H9 (cell line): ENCODE measurements around the gene CA11. TPM values are rescaled to one million over a fixed set of nuclear protein-coding genes. Genes with fewer than 3 reads are reported as not detected.

Experiments
- DNase-seq: peaks from one replicate; pipeline ENCODE4 v3.0.0-alpha.2; 2017
- H2AFZ ChIP-seq: one replicate; pipeline ENCODE4 v1.6.1; 2013; ENCODE audit warnings: mild to moderate bottlenecking, low read length, control low read depth, moderate library complexity
- H2AK5ac ChIP-seq: 2 replicates; pipeline ENCODE4 v1.6.1; 2013; ENCODE audit warnings: low read length, control low read depth, mixed read lengths; ENCODE audit not compliant: insufficient read length
- H2BK120ac ChIP-seq: one replicate; pipeline ENCODE4 v1.6.1; 2013; ENCODE audit warnings: low read depth, mild to moderate bottlenecking, low read length, control low read depth, inconsistent platforms; ENCODE audit not compliant: poor library complexity, severe bottlenecking
- H2BK12ac ChIP-seq: 2 replicates; pipeline ENCODE4 v1.6.1; 2013; ENCODE audit warnings: low read length, control low read depth, mixed read lengths, low read depth; ENCODE audit not compliant: insufficient read length
- H2BK15ac ChIP-seq: 2 replicates; pipeline ENCODE4 v1.6.1; 2013; ENCODE audit warnings: low read depth, low read length, control low read depth
- H2BK20ac ChIP-seq: one replicate; pipeline ENCODE4 v1.6.1; 2013; ENCODE audit warnings: low read depth, mild to moderate bottlenecking, low read length, control low read depth, inconsistent platforms; ENCODE audit not compliant: poor library complexity, severe bottlenecking
- H2BK5ac ChIP-seq: 2 replicates; pipeline ENCODE4 v1.6.1; 2013; ENCODE audit warnings: low read length, control low read depth, mixed read lengths; ENCODE audit not compliant: insufficient read length
- H3K14ac ChIP-seq: 2 replicates; pipeline ENCODE4 v1.6.1; 2013; ENCODE audit warnings: low read length, control low read depth; ENCODE audit not compliant: insufficient read depth
- H3K18ac ChIP-seq: 2 replicates; pipeline ENCODE4 v1.6.1; 2013; ENCODE audit warnings: low read depth, mild to moderate bottlenecking, mixed read lengths, low read length, control low read depth; ENCODE audit not compliant: insufficient read length
- H3K23ac ChIP-seq: 2 replicates; pipeline ENCODE4 v1.6.1; 2013; ENCODE audit warnings: low read length, control low read depth, mixed read lengths, low read depth; ENCODE audit not compliant: insufficient read length
- H3K23me2 ChIP-seq: 2 replicates; pipeline ENCODE4 v1.6.1; 2013; ENCODE audit warnings: low read depth, mild to moderate bottlenecking, mixed read lengths, low read length, control low read depth; ENCODE audit not compliant: insufficient read length, poor library complexity, severe bottlenecking
- H3K27ac ChIP-seq: 2 replicates; pipeline ENCODE4 v1.5.1; 2013; ENCODE audit warnings: low read length, control low read depth, mixed read lengths, low read depth; ENCODE audit not compliant: insufficient read length
- H3K27me3 ChIP-seq: 2 replicates; pipeline ENCODE4 v1.6.1; 2013; ENCODE audit warnings: low read length, control low read depth, inconsistent platforms; ENCODE audit not compliant: insufficient read depth
- H3K4ac ChIP-seq: 2 replicates; pipeline ENCODE4 v1.6.1; 2013; ENCODE audit warnings: low read depth, mild to moderate bottlenecking, control low read depth, inconsistent platforms, low read length, moderate library complexity
- H3K4me1 ChIP-seq: 2 replicates; pipeline ENCODE4 v1.6.1; 2013; ENCODE audit warnings: low read length, control low read depth, inconsistent platforms; ENCODE audit not compliant: insufficient read depth
- H3K4me2 ChIP-seq: 2 replicates; pipeline ENCODE4 v1.6.1; 2013; ENCODE audit warnings: low read length, control low read depth, mixed read lengths; ENCODE audit not compliant: insufficient read length, insufficient read depth
- H3K56ac ChIP-seq: 2 replicates; pipeline ENCODE4 v1.6.1; 2013; ENCODE audit warnings: low read depth, mild to moderate bottlenecking, mixed read lengths, low read length, control low read depth; ENCODE audit not compliant: insufficient read length
- H3K79me1 ChIP-seq: 2 replicates; pipeline ENCODE4 v1.6.1; 2013; ENCODE audit warnings: low read depth, mild to moderate bottlenecking, moderate library complexity, low read length, control low read depth, inconsistent platforms; ENCODE audit not compliant: insufficient read depth, poor library complexity, severe bottlenecking
- H3K79me2 ChIP-seq: 2 replicates; pipeline ENCODE4 v1.6.1; 2013; ENCODE audit warnings: low read length, control low read depth, inconsistent platforms; ENCODE audit not compliant: insufficient read depth
- H3K9ac ChIP-seq: 2 replicates; pipeline ENCODE4 v1.6.1; 2013; ENCODE audit warnings: low read length, control low read depth, mixed read lengths; ENCODE audit not compliant: insufficient read length; ENCODE audit errors: extremely low read depth
- H3K9me3 ChIP-seq: one replicate; pipeline ENCODE4 v1.6.1; 2013; ENCODE audit warnings: low read depth, low read length, inconsistent platforms; ENCODE audit not compliant: control insufficient read depth
- H3T11ph ChIP-seq: one replicate; pipeline ENCODE4 v1.6.1; 2013; ENCODE audit warnings: mild to moderate bottlenecking, low read length, control low read depth, inconsistent platforms
- H4K20me1 ChIP-seq: one replicate; pipeline ENCODE4 v1.6.1; 2013; ENCODE audit not compliant: control insufficient read depth, insufficient read length, insufficient read depth
- H4K5ac ChIP-seq: 2 replicates; pipeline ENCODE4 v1.6.1; 2013; ENCODE audit warnings: low read depth, mild to moderate bottlenecking, mixed read lengths, low read length, control low read depth; ENCODE audit not compliant: insufficient read length
- H4K8ac ChIP-seq: replicated peaks from 2 replicates; pipeline ENCODE4 v1.6.1; 2013; ENCODE audit warnings: low read length, control low read depth, mixed read lengths, low read depth; ENCODE audit not compliant: insufficient read length
- H4K91ac ChIP-seq: 2 replicates; pipeline ENCODE4 v1.6.1; 2013; ENCODE audit warnings: low read depth, mild to moderate bottlenecking, moderate library complexity, mixed read lengths, low read length, control low read depth; ENCODE audit not compliant: insufficient read length
- H3K27ac Mint-ChIP-seq, 3 experiments: 2 replicates in 2 of 3; 3 replicates in 1 of 3; pipeline ENCODE4 v1.8.0; 2020 to 2021; ENCODE audit warnings: mixed read lengths in 3 of 3, mild to moderate bottlenecking in 1 of 3, moderate library complexity in 1 of 3
- H3K27me3 Mint-ChIP-seq: 2 replicates; pipeline ENCODE4 v1.8.0; 2021; ENCODE audit warnings: low read depth, mild to moderate bottlenecking, moderate library complexity, mixed read lengths
- H3K36me3 Mint-ChIP-seq, 3 experiments: 2 replicates in 2 of 3; 3 replicates in 1 of 3; pipeline ENCODE4 v1.8.0; 2020 to 2021; ENCODE audit warnings: low read depth in 3 of 3, mixed read lengths in 3 of 3; ENCODE audit not compliant: insufficient read depth in 1 of 3
- H3K4me1 Mint-ChIP-seq, 2 experiments: 2 replicates each; pipeline ENCODE4 v1.8.0; 2020; ENCODE audit warnings: mixed read lengths in 2 of 2
- H3K4me3 Mint-ChIP-seq, 2 experiments: 2 replicates in 1 of 2; 3 replicates in 1 of 2; pipeline ENCODE4 v1.8.0; 2020 to 2021; ENCODE audit warnings: mild to moderate bottlenecking in 2 of 2, mixed read lengths in 2 of 2, moderate library complexity in 1 of 2
- H3K9me3 Mint-ChIP-seq, 2 experiments: 2 replicates in 1 of 2; 3 replicates in 1 of 2; pipeline ENCODE4 v1.8.0; 2020; ENCODE audit warnings: mild to moderate bottlenecking in 2 of 2, mixed read lengths in 2 of 2, moderate library complexity in 1 of 2
- CTCF ChIP-seq: fragments of 200-600 bp; sonication (generic); conservative IDR thresholded peaks from 3 replicates; pipeline ENCODE4 v1.8.0; 2021; ENCODE audit warnings: antibody characterized with exemption, mild to moderate bottlenecking
- WGBS: extraction: QIAGEN DNeasy Blood & Tissue Kit; methylation state at CpG from one replicate; pipeline ENCODE4 v1.1.7; 2013; ENCODE audit warnings: missing lambda C conversion rate, low lambda C conversion rate, mixed read lengths; ENCODE audit not compliant: insufficient read length; ENCODE audit errors: extremely low coverage; 5-methylcytosine and 5-hydroxymethylcytosine counted together
- total RNA-seq: library from RNA; stranded (reverse); gene quantifications from 2 replicates; pipeline ENCODE4 v1.2.1, GENCODE V29; 2021

CA11 gene
- total RNA-seq, 1 experiment from 2014 or later = 107 TPM

DNA sequence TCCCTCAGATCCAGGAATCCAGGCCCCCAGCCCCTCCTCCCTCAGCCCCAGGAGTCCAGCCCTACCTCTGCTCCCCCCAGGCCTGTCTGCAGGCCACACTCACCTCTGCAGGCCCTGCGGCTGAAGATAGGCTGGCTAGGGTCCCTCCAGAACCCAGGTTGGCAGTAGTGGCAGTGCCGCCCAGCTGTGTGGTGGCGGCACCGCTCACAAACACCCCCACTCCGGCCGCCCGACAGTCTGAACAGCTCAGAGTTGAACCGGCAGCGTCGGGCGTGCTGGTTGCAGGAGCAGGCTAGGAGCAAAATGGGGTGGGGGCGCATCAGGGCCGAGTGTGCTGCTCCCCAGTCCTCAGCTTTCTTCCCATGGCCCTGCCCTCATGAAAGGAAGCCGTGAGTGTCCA lies 18.5 kb upstream of the CA11 start:
- no peak overlapping the region for H3K4ac ChIP-seq
- DNase-seq = no peak
- H3K56ac ChIP-seq = no peak overlapping the region
- H3K36me3 Mint-ChIP-seq = peaks cover 0 to 7% (median 7%) of the 10 kb centered on the region in 3 experiments; a peak in 4 of 7 replicates
- H4K91ac ChIP-seq = no peak overlapping the region
- H3K4me1 ChIP-seq = no peaks in the 10 kb centered on the region
- H2BK5ac ChIP-seq = no peak overlapping the region
- H3K27me3 ChIP-seq = no peaks in the 10 kb centered on the region
- no peak overlapping the region for H2AFZ ChIP-seq
- H3K9me3 ChIP-seq = no peaks in the 10 kb centered on the region
- no peak overlapping the region for H3K4me2 ChIP-seq
- no peak overlapping the region for H2BK20ac ChIP-seq
- peaks cover 2% of the 10 kb centered on the region for H4K20me1 ChIP-seq
- TF ChIP-seq CTCF = no peak
- H3T11ph ChIP-seq = no peak overlapping the region
- H4K8ac ChIP-seq = no peak overlapping the region
- H3K9ac ChIP-seq = no peak overlapping the region
- H2AK5ac ChIP-seq = no peak overlapping the region
- no peak overlapping the region for H4K5ac ChIP-seq
- H3K27ac ChIP-seq = no peak overlapping the region
- H3K4me3 Mint-ChIP-seq = no peak overlapping the region
- H3K4me1 Mint-ChIP-seq = 0 out of 4 replicates have a peak, but pooled peaks cover 0 to 6% of the 10 kb centered on the region in 2 experiments
- peaks cover 7 to 12% of the 10 kb centered on the region in 2 experiments; a peak in 4 of 5 replicates for H3K9me3 Mint-ChIP-seq
- H2BK120ac ChIP-seq = no peak overlapping the region
- H3K18ac ChIP-seq = no peak overlapping the region
- WGBS = no CpG with 5 or more reads among the region's 14 CpGs
- H3K27me3 Mint-ChIP-seq = peaks cover 12% of the 10 kb centered on the region
- H3K23me2 ChIP-seq = no peaks in the 10 kb centered on the region
- H3K79me1 ChIP-seq = no peaks in the 10 kb centered on the region
- H3K27ac Mint-ChIP-seq = no peak overlapping the region
- no peak overlapping the region for H3K23ac ChIP-seq
- no peak overlapping the region for H3K14ac ChIP-seq
- no peak overlapping the region for H2BK12ac ChIP-seq
- H2BK15ac ChIP-seq = no peak overlapping the region
- no peaks in the 10 kb centered on the region for H3K79me2 ChIP-seq
